Neural cell (in vitro differentiated cells): Measurements from ENCODE around the gene LHPP. TPM values are rescaled to one million over a fixed set of nuclear protein-coding genes. Genes with fewer than 3 reads are reported as not detected.

Source experiments
- H2AFZ ChIP-seq: fragments of 200-600, 300-800 bp; sonication (generic), shearing (Covaris generic); 2 replicates; pipeline ENCODE4 v1.6.0; 2014; ENCODE audit warnings: low read depth, mild to moderate bottlenecking, antibody characterized with exemption, low read length, moderate library complexity
- H3F3A ChIP-seq: fragments of 200-600 bp; shearing (Covaris generic); 2 replicates; pipeline ENCODE4 v1.6.1; 2016; ENCODE audit warnings: mild to moderate bottlenecking, moderate library complexity, mixed read lengths, antibody characterized with exemption, low read length; ENCODE audit not compliant: insufficient read depth, poor library complexity, severe bottlenecking
- H3K27ac ChIP-seq: fragments of 200-600, 300-800 bp; sonication (generic), shearing (Covaris generic); 2 replicates; pipeline ENCODE4 v1.5.1; 2014; ENCODE audit warnings: mild to moderate bottlenecking, low read length, moderate library complexity
- H3K27me3 ChIP-seq: fragments of 300-800, 200-600 bp; sonication (generic), shearing (Covaris generic); 2 replicates; pipeline ENCODE4 v1.6.0; 2014; ENCODE audit warnings: mild to moderate bottlenecking, low read depth, low read length, moderate library complexity; ENCODE audit not compliant: insufficient read depth
- H3K36me3 ChIP-seq: fragments of 300-800, 200-600 bp; sonication (generic), shearing (Covaris generic); 2 replicates; pipeline ENCODE4 v1.5.1; 2014; ENCODE audit warnings: mild to moderate bottlenecking, antibody characterized with exemption, low read length, moderate library complexity; ENCODE audit not compliant: insufficient read depth
- H3K4me2 ChIP-seq: fragments of 300-800, 200-600 bp; sonication (generic), shearing (Covaris generic); 2 replicates; pipeline ENCODE4 v1.6.0; 2014; ENCODE audit warnings: mild to moderate bottlenecking, low read length
- H3K4me3 ChIP-seq: fragments of 300-800, 200-600 bp; sonication (generic), shearing (Covaris generic); 2 replicates; pipeline ENCODE4 v1.5.1; 2014; ENCODE audit warnings: mild to moderate bottlenecking, low read length, moderate library complexity
- H3K79me2 ChIP-seq: fragments of 200-600 bp; shearing (Covaris generic); replicated peaks from 2 replicates; pipeline ENCODE4 v1.6.0; 2014; ENCODE audit warnings: mild to moderate bottlenecking, low read length, moderate library complexity; ENCODE audit not compliant: insufficient read depth
- H3K9ac ChIP-seq: fragments of 300-800, 200-600 bp; sonication (generic), shearing (Covaris generic); 2 replicates; pipeline ENCODE4 v1.6.1; 2016; ENCODE audit warnings: mild to moderate bottlenecking, low read length, mixed read lengths
- H3K9me2 ChIP-seq: fragments of 200-600 bp; shearing (Covaris generic); 2 replicates; pipeline ENCODE4 v1.6.1; 2016; ENCODE audit warnings: mild to moderate bottlenecking, low read length, mixed read lengths; ENCODE audit not compliant: insufficient read depth
- H3K9me3 ChIP-seq: fragments of 200-600, 300-800 bp; sonication (generic), shearing (Covaris generic); 2 replicates; pipeline ENCODE4 v1.6.1; 2016; ENCODE audit warnings: mild to moderate bottlenecking, mixed run types, low read length, moderate library complexity, mixed read lengths
- H4K20me1 ChIP-seq: fragments of 200-600 bp; shearing (Covaris generic); 2 replicates; pipeline ENCODE4 v1.6.1; 2016; ENCODE audit warnings: mild to moderate bottlenecking, mixed run types; ENCODE audit not compliant: insufficient read depth
- CTCF ChIP-seq: fragments of 450-650 bp; IDR thresholded peaks from 2 replicates; pipeline ENCODE4 v1.5.1; 2014; ENCODE audit warnings: antibody characterized with exemption, mild to moderate bottlenecking, moderate library complexity; ENCODE audit not compliant: poor library complexity, severe bottlenecking
- EP300 ChIP-seq: fragments of 450-650 bp; conservative IDR thresholded peaks from 2 replicates; pipeline ENCODE4 v1.6.1; 2014; ENCODE audit warnings: antibody characterized with exemption, mild to moderate bottlenecking, moderate library complexity; ENCODE audit not compliant: poor library complexity, severe bottlenecking
- EZH2 ChIP-seq: fragments of 200-600, 300-800 bp; shearing (Covaris generic), sonication (generic); IDR thresholded peaks from 2 replicates; pipeline ENCODE4 v1.6.1; 2014; ENCODE audit warnings: antibody characterized with exemption, low read length, borderline replicate concordance, mild to moderate bottlenecking; ENCODE audit not compliant: insufficient read depth, poor library complexity, severe bottlenecking
- MXI1 ChIP-seq: fragments of 450-650 bp; conservative IDR thresholded peaks from 2 replicates; pipeline ENCODE4 v1.6.1; 2014; ENCODE audit warnings: antibody characterized with exemption, mild to moderate bottlenecking; ENCODE audit not compliant: poor library complexity, severe bottlenecking
- POLR2AphosphoS5 ChIP-seq: IDR thresholded peaks from 2 replicates; pipeline ENCODE4 v1.6.1; 2012
- RAD21 ChIP-seq: fragments of 450-650 bp; conservative IDR thresholded peaks from 2 replicates; pipeline ENCODE4 v1.6.1; 2014; ENCODE audit warnings: antibody characterized with exemption, mild to moderate bottlenecking, moderate library complexity
- REST ChIP-seq: IDR thresholded peaks from 2 replicates; pipeline ENCODE4 v1.6.1; 2012; ENCODE audit warnings: borderline replicate concordance
- TAF1 ChIP-seq: IDR thresholded peaks from 2 replicates; pipeline ENCODE4 v1.6.1; 2012; ENCODE audit warnings: low read depth
- polyA plus RNA-seq: library from polyadenylated mRNA; depleted of rRNA; stranded (reverse); fragments of >200 nt; gene quantifications from 2 replicates; pipeline ENCODE4 v1.2.3, GENCODE V29; 2014

The LHPP gene
- polyA plus RNA-seq, 1 donor from 2014 or later, result 16.0 TPM

- H3F3A ChIP-seq, result no peaks in the 10 kb centered on the region
- no peak overlapping the region for H2AFZ ChIP-seq
- H3K27me3 ChIP-seq, result no peaks in the 10 kb centered on the region
- no peaks in the 10 kb centered on the region for H4K20me1 ChIP-seq
- no peak overlapping the region for H3K27ac ChIP-seq
- TF ChIP-seq EP300, result no peak
- no peak for TF ChIP-seq MXI1
- H3K4me2 ChIP-seq, result no peak overlapping the region
- H3K4me3 ChIP-seq, result no peak overlapping the region
- H3K36me3 ChIP-seq, result no peaks in the 10 kb centered on the region
- H3K9me2 ChIP-seq, result no peaks in the 10 kb centered on the region
- no peaks in the 10 kb centered on the region for H3K9me3 ChIP-seq
- H3K9ac ChIP-seq, result no peak overlapping the region
- no peaks in the 10 kb centered on the region for H3K79me2 ChIP-seq
These were observed 163.3 kb downstream of the LHPP start for GRCh38 chr10:124624895-124625294.

GRCh38 chr10:124625831-124626238 lies 164.2 kb downstream of the LHPP start:
- Histone ChIP-seq H3K9ac (no peak overlapping the region), H4K20me1 (no peaks in the 10 kb centered on the region), H3K4me3 (no peak overlapping the region), H3K27me3 (no peaks in the 10 kb centered on the region), H3K9me2 (no peaks in the 10 kb centered on the region), H2AFZ (no peak overlapping the region), H3K4me2 (no peak overlapping the region), H3K27ac (no peak overlapping the region), H3K79me2 (no peaks in the 10 kb centered on the region), H3K36me3 (no peaks in the 10 kb centered on the region), H3K9me3 (no peaks in the 10 kb centered on the region), H3F3A (no peaks in the 10 kb centered on the region)
- TF ChIP-seq EP300, result no peak

- Histone ChIP-seq H3K9me2 (no peaks in the 10 kb centered on the region), H3K27me3 (no peaks in the 10 kb centered on the region), H3K4me2 (no peak overlapping the region), H3K79me2 (no peaks in the 10 kb centered on the region), H4K20me1 (no peaks in the 10 kb centered on the region), H3K9me3 (no peaks in the 10 kb centered on the region), H3K36me3 (no peaks in the 10 kb centered on the region), H3F3A (no peaks in the 10 kb centered on the region), H2AFZ (no peak overlapping the region), H3K27ac (no peak overlapping the region), H3K4me3 (no peak overlapping the region), H3K9ac (no peak overlapping the region)
- no peak for TF ChIP-seq REST
- no peak for TF ChIP-seq EZH2
- no peak for TF ChIP-seq MXI1
- TF ChIP-seq EP300, result no peak
- no peak for TF ChIP-seq RAD21
- no peak for TF ChIP-seq CTCF
- TF ChIP-seq POLR2AphosphoS5, result no peak
- no peak for TF ChIP-seq TAF1
These were observed 165.2 kb downstream of the LHPP start for GRCh38 chr10:124626759-124627380.
